Neural cell (in vitro differentiated cells): ENCODE results near the gene RSPH1. TPM values are rescaled to one million over a fixed set of nuclear protein-coding genes. Genes with fewer than 3 reads are reported as not detected.

ENCODE experiments used
- H2AFZ ChIP-seq: fragments of 200-600, 300-800 bp; sonication (generic), shearing (Covaris generic); 2 replicates; pipeline ENCODE4 v1.6.0; 2014; ENCODE audit warnings: low read depth, mild to moderate bottlenecking, antibody characterized with exemption, low read length, moderate library complexity
- H3F3A ChIP-seq: fragments of 200-600 bp; shearing (Covaris generic); 2 replicates; pipeline ENCODE4 v1.6.1; 2016; ENCODE audit warnings: mild to moderate bottlenecking, moderate library complexity, mixed read lengths, antibody characterized with exemption, low read length; ENCODE audit not compliant: insufficient read depth, poor library complexity, severe bottlenecking
- H3K27ac ChIP-seq: fragments of 200-600, 300-800 bp; sonication (generic), shearing (Covaris generic); 2 replicates; pipeline ENCODE4 v1.5.1; 2014; ENCODE audit warnings: mild to moderate bottlenecking, low read length, moderate library complexity
- H3K27me3 ChIP-seq: fragments of 300-800, 200-600 bp; sonication (generic), shearing (Covaris generic); 2 replicates; pipeline ENCODE4 v1.6.0; 2014; ENCODE audit warnings: mild to moderate bottlenecking, low read depth, low read length, moderate library complexity; ENCODE audit not compliant: insufficient read depth
- H3K36me3 ChIP-seq: fragments of 300-800, 200-600 bp; sonication (generic), shearing (Covaris generic); 2 replicates; pipeline ENCODE4 v1.5.1; 2014; ENCODE audit warnings: mild to moderate bottlenecking, antibody characterized with exemption, low read length, moderate library complexity; ENCODE audit not compliant: insufficient read depth
- H3K4me2 ChIP-seq: fragments of 300-800, 200-600 bp; sonication (generic), shearing (Covaris generic); 2 replicates; pipeline ENCODE4 v1.6.0; 2014; ENCODE audit warnings: mild to moderate bottlenecking, low read length
- H3K4me3 ChIP-seq: fragments of 300-800, 200-600 bp; sonication (generic), shearing (Covaris generic); 2 replicates; pipeline ENCODE4 v1.5.1; 2014; ENCODE audit warnings: mild to moderate bottlenecking, low read length, moderate library complexity
- H3K79me2 ChIP-seq: fragments of 200-600 bp; shearing (Covaris generic); replicated peaks from 2 replicates; pipeline ENCODE4 v1.6.0; 2014; ENCODE audit warnings: mild to moderate bottlenecking, low read length, moderate library complexity; ENCODE audit not compliant: insufficient read depth
- H3K9ac ChIP-seq: fragments of 300-800, 200-600 bp; sonication (generic), shearing (Covaris generic); 2 replicates; pipeline ENCODE4 v1.6.1; 2016; ENCODE audit warnings: mild to moderate bottlenecking, low read length, mixed read lengths
- H3K9me2 ChIP-seq: fragments of 200-600 bp; shearing (Covaris generic); 2 replicates; pipeline ENCODE4 v1.6.1; 2016; ENCODE audit warnings: mild to moderate bottlenecking, low read length, mixed read lengths; ENCODE audit not compliant: insufficient read depth
- H3K9me3 ChIP-seq: fragments of 200-600, 300-800 bp; sonication (generic), shearing (Covaris generic); 2 replicates; pipeline ENCODE4 v1.6.1; 2016; ENCODE audit warnings: mild to moderate bottlenecking, mixed run types, low read length, moderate library complexity, mixed read lengths
- H4K20me1 ChIP-seq: fragments of 200-600 bp; shearing (Covaris generic); 2 replicates; pipeline ENCODE4 v1.6.1; 2016; ENCODE audit warnings: mild to moderate bottlenecking, mixed run types; ENCODE audit not compliant: insufficient read depth
- EP300 ChIP-seq: fragments of 450-650 bp; conservative IDR thresholded peaks from 2 replicates; pipeline ENCODE4 v1.6.1; 2014; ENCODE audit warnings: antibody characterized with exemption, mild to moderate bottlenecking, moderate library complexity; ENCODE audit not compliant: poor library complexity, severe bottlenecking
- EZH2 ChIP-seq: fragments of 200-600, 300-800 bp; shearing (Covaris generic), sonication (generic); IDR thresholded peaks from 2 replicates; pipeline ENCODE4 v1.6.1; 2014; ENCODE audit warnings: antibody characterized with exemption, low read length, borderline replicate concordance, mild to moderate bottlenecking; ENCODE audit not compliant: insufficient read depth, poor library complexity, severe bottlenecking
- MXI1 ChIP-seq: fragments of 450-650 bp; conservative IDR thresholded peaks from 2 replicates; pipeline ENCODE4 v1.6.1; 2014; ENCODE audit warnings: antibody characterized with exemption, mild to moderate bottlenecking; ENCODE audit not compliant: poor library complexity, severe bottlenecking
- POLR2AphosphoS5 ChIP-seq: IDR thresholded peaks from 2 replicates; pipeline ENCODE4 v1.6.1; 2012
- RAD21 ChIP-seq: fragments of 450-650 bp; conservative IDR thresholded peaks from 2 replicates; pipeline ENCODE4 v1.6.1; 2014; ENCODE audit warnings: antibody characterized with exemption, mild to moderate bottlenecking, moderate library complexity
- SMC3 ChIP-seq: fragments of 450-650 bp; conservative IDR thresholded peaks from 2 replicates; pipeline ENCODE4 v1.6.1; 2014; ENCODE audit warnings: antibody characterized with exemption, mild to moderate bottlenecking, moderate library complexity; ENCODE audit not compliant: poor library complexity
- TAF1 ChIP-seq: IDR thresholded peaks from 2 replicates; pipeline ENCODE4 v1.6.1; 2012; ENCODE audit warnings: low read depth
- polyA plus RNA-seq: library from polyadenylated mRNA; depleted of rRNA; stranded (reverse); fragments of >200 nt; gene quantifications from 2 replicates; pipeline ENCODE4 v1.2.3, GENCODE V29; 2014
- TF ChIP-seq, protein P1 (sequence below): IDR thresholded peaks from 2 replicates; pipeline ENCODE4 v1.6.1; 2012; ENCODE audit warnings: borderline replicate concordance
- TF ChIP-seq, protein P2 (sequence below): fragments of 450-650 bp; IDR thresholded peaks from 2 replicates; pipeline ENCODE4 v1.5.1; 2014; ENCODE audit warnings: antibody characterized with exemption, mild to moderate bottlenecking, moderate library complexity; ENCODE audit not compliant: poor library complexity, severe bottlenecking

Gene RSPH1
- polyA plus RNA-seq, 1 donor from 2014 or later = 1.3 TPM

GRCh38 chr21:42532466-42533181 is 36.6 kb upstream of the RSPH1 start:
- TF ChIP-seq, protein P1, sequence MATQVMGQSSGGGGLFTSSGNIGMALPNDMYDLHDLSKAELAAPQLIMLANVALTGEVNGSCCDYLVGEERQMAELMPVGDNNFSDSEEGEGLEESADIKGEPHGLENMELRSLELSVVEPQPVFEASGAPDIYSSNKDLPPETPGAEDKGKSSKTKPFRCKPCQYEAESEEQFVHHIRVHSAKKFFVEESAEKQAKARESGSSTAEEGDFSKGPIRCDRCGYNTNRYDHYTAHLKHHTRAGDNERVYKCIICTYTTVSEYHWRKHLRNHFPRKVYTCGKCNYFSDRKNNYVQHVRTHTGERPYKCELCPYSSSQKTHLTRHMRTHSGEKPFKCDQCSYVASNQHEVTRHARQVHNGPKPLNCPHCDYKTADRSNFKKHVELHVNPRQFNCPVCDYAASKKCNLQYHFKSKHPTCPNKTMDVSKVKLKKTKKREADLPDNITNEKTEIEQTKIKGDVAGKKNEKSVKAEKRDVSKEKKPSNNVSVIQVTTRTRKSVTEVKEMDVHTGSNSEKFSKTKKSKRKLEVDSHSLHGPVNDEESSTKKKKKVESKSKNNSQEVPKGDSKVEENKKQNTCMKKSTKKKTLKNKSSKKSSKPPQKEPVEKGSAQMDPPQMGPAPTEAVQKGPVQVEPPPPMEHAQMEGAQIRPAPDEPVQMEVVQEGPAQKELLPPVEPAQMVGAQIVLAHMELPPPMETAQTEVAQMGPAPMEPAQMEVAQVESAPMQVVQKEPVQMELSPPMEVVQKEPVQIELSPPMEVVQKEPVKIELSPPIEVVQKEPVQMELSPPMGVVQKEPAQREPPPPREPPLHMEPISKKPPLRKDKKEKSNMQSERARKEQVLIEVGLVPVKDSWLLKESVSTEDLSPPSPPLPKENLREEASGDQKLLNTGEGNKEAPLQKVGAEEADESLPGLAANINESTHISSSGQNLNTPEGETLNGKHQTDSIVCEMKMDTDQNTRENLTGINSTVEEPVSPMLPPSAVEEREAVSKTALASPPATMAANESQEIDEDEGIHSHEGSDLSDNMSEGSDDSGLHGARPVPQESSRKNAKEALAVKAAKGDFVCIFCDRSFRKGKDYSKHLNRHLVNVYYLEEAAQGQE = no peak
- TF ChIP-seq, protein P2, sequence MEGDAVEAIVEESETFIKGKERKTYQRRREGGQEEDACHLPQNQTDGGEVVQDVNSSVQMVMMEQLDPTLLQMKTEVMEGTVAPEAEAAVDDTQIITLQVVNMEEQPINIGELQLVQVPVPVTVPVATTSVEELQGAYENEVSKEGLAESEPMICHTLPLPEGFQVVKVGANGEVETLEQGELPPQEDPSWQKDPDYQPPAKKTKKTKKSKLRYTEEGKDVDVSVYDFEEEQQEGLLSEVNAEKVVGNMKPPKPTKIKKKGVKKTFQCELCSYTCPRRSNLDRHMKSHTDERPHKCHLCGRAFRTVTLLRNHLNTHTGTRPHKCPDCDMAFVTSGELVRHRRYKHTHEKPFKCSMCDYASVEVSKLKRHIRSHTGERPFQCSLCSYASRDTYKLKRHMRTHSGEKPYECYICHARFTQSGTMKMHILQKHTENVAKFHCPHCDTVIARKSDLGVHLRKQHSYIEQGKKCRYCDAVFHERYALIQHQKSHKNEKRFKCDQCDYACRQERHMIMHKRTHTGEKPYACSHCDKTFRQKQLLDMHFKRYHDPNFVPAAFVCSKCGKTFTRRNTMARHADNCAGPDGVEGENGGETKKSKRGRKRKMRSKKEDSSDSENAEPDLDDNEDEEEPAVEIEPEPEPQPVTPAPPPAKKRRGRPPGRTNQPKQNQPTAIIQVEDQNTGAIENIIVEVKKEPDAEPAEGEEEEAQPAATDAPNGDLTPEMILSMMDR = no peak
- TF ChIP-seq SMC3 (no peak), EP300 (no peak), POLR2AphosphoS5 (no peak), TAF1 (no peak), MXI1 (no peak), RAD21 (no peak), EZH2 (no peak)
- H3K36me3 ChIP-seq = no peaks in the 10 kb centered on the region
- no peaks in the 10 kb centered on the region for H3K9me2 ChIP-seq
- H3K27me3 ChIP-seq = no peaks in the 10 kb centered on the region
- no peak overlapping the region for H3K27ac ChIP-seq
- H3K79me2 ChIP-seq = peaks cover 3% of the 10 kb centered on the region
- no peaks in the 10 kb centered on the region for H4K20me1 ChIP-seq
- H3K4me3 ChIP-seq = no peak overlapping the region
- H3K9ac ChIP-seq = no peak overlapping the region
- H3K4me2 ChIP-seq = no peak overlapping the region
- H2AFZ ChIP-seq = no peak overlapping the region
- no peaks in the 10 kb centered on the region for H3F3A ChIP-seq
- H3K9me3 ChIP-seq = no peaks in the 10 kb centered on the region

DNA sequence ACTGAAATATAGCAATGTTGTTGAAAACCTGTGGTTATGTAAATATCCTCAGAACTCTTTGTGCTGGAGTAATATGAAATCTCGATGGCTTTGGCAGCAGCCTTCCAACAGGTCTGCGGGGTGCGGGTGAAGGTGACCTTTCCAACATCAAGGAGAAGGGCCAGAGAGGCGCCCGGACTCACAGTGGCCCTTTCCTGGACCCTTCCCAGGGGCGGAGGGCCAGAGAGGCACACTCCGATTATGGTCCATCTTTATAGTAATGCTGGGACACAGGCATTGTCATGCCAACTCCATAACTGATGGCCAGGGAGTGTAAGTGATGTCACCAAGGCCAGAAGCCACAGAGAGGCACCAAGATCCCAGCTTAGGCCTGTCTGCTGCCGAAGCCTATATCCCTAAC is 35.7 kb upstream of the RSPH1 start:
- TF ChIP-seq, protein P2 = no peak
- TF ChIP-seq MXI1 = no peak
- no peak for TF ChIP-seq SMC3
- no peak for TF ChIP-seq EP300
- TF ChIP-seq, protein P1 = no peak
- no peak for TF ChIP-seq EZH2
- TF ChIP-seq POLR2AphosphoS5 = no peak
- no peak for TF ChIP-seq RAD21
- Histone ChIP-seq H3K27ac (no peak overlapping the region), H3K4me3 (no peak overlapping the region)

More for the DNA sequence above, 35.7 kb upstream of the RSPH1 start:
- H3K9me2 ChIP-seq = no peaks in the 10 kb centered on the region
- no peaks in the 10 kb centered on the region for H3K27me3 ChIP-seq
- no peak overlapping the region for H3K4me2 ChIP-seq
- H3K9ac ChIP-seq = no peak overlapping the region
- H3K9me3 ChIP-seq = no peaks in the 10 kb centered on the region
- H4K20me1 ChIP-seq = no peaks in the 10 kb centered on the region
- H2AFZ ChIP-seq = no peak overlapping the region
- H3K79me2 ChIP-seq = peaks cover 3% of the 10 kb centered on the region
- H3K36me3 ChIP-seq = no peaks in the 10 kb centered on the region
- no peaks in the 10 kb centered on the region for H3F3A ChIP-seq
